Putamen (tissue), 1 donor: ENCODE data around the gene NXPH1.

Experiments used
- DNase-seq: peaks from one replicate; pipeline ENCODE4 v3.0.0-alpha.2; 2016; ENCODE audit warnings: low spot score

NXPH1 gene

DNA sequence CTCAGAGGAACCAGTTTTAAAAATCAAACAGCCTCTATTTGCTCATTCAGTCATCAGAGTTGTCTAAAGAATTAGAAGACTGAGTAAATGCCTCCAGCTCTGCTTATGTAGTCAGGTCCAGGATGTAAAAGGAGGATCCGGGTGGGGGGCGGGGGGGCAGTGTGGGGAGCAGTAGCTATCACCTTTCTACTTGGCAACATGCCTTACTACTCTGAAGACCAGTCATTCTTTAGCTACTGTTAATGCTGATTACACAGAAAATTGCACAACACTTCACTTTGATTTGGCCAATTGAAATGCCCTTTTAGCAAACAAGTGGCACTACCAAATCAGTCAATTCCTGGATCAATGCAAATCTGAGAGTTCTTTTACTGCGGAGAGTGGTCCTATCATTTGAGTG, 164.2 kb downstream of the NXPH1 start:
- DNase-seq, result no peak

DNA sequence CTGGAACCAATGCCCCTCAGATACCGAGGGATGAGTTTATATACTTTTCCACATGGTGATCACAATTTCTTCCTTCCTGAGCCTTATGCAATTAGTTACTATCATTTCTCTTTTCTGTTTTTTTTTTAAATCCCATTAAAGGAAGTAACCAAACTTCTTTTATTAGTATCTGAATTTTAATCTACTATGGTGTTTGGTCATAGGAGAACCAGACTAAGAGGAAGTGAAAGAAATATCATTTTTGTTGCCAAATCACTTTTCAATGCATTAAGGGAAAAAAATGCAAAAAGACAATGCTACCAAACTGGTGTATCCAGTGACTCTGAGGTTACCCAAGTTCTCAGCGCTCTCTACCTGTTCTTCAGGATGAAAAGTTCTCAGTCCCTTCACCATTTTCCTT, 167.7 kb downstream of the NXPH1 start:
- no peak for DNase-seq

DNA sequence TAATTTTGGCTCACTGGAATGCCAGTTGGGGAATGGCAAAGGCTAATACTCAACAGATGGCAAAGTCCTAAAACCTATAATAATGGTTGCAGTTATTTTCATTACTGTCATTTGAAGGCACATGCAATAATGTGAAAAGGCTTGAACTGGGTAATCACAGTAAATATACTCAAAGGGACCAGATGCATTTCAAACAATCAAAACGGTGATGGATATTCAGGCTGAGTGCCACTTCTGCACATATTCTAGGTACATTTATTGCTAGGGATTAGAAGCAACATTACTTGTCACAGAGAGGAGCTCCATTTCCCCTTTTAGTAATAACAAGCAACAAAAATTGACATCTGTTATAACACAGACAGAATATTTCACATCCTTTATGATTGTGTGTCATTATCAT, 171.8 kb downstream of the NXPH1 start:
- DNase-seq, result no peak

DNA sequence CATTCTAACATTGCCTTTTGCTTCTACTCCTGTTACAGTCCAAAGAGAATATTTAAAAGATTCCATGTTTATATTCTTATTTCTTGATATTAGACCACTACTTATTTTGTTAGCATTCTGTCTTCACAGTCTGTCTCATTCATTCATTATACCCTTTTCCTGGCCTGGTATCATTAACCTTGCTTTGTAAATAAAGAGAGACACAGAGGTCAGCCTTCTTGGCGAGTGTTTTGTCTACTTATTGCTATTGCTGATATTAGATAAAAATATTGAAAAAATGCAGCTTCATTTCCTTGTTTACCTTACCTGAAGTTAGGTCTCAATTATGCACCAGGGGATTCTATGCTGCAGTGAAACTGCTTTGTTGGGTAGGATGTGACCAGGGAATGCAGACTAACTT, 179.2 kb downstream of the NXPH1 start:
- no peak for DNase-seq

DNA sequence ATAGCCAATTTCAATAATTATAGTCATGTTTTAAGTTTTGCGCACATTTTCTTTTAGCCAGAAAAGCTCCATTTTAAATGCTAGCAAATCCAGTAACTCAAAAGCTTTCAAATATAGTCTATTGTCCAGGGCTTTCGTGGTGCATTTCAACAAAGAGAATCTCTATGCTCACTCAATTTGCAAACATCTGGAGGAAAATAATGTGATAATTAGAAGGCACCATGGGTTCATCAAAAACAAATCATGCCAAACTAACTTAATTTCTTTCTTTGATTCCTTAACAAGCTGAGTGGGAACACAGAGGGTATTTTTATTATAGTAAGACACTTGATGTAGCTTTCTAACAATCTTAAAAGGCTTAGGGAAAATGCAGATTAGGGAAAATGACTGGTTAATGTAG, 179.8 kb downstream of the NXPH1 start:
- DNase-seq, result no peak

DNA sequence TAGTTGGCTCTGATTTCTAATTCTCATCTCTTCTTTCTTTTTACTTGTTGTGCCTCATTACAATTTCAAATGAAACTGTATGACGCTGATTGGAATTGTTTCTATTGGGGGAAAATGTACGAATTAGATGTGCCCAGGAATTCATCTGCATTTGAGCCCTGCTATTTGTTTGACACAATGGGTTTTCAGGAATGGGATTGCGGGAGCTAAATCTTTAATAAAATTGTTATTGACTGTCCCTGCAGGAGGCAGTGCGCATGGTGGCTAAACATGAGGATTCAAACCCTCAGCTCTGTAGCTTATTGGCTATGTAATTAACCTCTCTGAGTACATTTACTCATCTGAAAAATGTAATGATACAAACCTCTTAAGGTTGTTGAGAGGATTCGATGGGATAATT, 181.6 kb downstream of the NXPH1 start:
- no peak for DNase-seq

DNA sequence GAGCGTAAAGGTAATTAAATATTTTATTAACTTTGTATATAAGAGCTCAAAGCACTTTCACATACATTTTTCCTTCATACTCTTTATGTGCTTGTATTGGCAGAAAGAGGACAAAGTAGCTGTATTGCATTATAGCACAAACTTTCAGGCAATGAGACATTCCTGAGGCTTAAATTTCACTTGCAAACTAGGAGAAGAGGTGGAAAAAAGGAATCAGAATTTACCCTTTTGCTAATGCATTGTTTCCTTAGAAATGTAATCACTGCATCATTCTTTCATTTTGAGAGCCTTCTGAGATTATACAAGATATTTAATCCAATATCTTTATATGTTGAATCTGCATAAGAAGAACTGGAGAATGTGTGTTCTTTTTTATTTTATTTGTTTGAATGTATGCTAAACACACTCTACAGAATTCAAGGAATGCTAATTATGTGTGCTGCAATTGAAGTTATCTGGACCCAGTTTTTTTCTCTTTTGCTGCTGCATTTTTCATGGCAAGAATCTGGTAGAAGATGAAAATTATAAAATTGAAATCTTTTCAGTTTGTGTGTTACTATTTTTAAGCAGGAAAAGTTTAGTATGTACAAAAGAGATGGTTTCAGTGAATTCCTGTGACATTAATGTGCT, 185.1 kb downstream of the NXPH1 start:
- no peak for DNase-seq

DNA sequence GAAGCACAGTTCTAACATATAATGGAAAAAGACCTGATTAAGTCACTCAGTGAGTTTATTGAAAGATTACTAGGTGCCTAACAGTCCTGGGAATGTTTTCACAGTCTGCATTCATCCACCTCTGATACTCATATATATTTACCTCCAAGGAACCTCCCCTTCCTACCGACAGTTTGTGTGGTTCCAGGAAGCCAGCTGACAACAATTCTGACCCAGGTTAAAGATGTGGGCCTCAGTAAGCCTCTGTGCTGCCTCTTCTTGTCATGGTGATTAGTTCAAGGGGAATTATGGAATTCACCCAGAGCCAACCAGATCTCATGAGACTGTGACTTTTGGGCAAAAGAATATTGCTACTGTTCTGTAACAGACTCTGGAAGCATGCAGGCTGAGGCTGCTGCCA, 186.8 kb downstream of the NXPH1 start:
- DNase-seq, result no peak

DNA sequence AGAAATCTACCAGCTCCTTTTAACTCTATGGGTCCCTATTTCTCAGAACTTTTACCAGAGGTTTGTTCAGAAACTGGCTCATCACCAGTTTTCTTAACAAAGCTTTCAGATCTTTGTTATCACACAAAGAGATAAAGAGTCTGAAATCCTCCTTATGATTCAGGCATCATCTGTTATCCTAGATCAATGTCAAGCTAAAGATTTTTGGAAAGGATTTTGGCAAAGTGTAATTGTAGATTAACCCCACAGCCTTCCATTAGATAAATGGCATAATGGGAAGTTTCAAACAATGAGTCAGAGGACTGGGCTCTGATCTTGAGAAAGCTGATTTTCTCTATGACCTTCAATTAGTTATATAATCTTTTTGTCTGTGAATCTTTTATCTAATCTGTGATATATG, 192.2 kb downstream of the NXPH1 start:
- DNase-seq, result no peak

DNA sequence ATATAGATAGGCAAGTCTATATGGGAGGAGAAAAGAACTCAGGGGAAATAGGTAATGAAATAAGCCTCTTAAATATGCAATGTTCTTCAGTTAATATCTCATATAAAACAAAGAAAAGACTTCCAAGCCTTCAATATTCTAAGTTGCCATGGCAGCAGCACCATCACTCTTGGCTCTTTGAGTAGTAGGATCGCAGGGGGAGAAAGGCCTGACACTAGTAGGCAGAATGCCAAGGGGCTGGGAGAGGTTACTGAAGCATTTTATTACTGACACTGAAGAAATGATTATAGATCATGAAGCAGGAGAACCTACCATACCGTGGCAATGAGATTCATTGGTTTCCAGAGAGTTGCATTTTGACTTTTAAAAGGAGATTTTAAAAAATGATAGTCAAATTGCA, 193.9 kb downstream of the NXPH1 start:
- DNase-seq, result no peak

DNA sequence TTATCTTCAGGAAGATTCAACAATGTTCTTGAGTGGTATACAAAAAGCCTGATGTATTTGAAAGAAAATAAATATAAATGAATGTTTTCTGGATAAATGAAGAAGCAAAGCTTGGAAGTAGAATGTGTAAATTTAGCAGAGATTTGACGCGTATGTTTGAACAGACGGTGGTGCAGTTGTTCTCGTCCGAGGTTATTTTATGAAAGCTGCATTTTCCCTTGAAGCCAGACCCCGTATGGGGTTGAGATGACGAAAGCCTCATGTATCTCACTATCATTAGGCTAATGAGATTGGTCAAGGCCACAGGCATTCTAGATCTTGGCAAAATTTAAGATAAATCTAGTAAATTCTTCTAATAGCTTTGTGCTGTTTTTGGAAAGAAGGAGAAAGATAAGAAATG, 195.2 kb downstream of the NXPH1 start:
- no peak for DNase-seq

DNA sequence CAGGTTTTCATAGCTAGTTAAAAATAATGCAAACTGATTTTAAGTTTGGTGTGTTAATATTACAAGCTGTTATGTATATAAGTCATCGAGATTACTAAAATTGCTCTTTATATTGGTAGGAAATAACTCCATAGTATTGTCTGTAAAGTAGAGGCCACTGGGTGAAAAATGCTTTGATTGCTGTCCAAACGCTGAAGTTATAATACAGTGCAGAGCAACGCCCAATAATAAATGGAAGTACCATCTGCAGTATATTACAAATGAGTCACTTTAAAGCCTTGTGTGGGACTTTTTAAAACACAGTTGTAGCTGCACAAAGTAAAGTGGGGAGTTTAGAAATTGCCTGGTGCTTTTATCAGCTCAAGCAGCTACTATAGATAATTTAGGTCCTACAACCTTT, 196.1 kb downstream of the NXPH1 start:
- DNase-seq, result no peak

DNA sequence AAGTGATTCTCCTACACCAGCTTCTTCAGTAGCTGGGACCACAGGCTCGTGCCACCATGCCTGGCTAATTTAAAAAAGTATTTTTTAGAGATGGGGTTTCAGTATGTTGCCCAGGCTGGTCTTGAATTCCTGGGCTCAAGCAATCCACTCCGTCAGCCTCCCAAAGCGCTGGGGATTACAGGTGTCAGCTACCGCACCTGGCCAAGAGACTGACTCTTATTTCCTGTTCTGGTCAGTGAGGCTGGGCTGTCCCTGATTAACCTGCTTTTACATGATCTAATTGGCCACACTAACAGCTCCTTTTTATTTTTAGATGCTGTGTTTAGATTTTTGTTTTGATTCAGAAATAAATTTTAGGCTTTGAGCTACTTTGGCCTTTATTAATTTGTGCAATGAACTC, 203.9 kb downstream of the NXPH1 start:
- DNase-seq, result no peak

DNA sequence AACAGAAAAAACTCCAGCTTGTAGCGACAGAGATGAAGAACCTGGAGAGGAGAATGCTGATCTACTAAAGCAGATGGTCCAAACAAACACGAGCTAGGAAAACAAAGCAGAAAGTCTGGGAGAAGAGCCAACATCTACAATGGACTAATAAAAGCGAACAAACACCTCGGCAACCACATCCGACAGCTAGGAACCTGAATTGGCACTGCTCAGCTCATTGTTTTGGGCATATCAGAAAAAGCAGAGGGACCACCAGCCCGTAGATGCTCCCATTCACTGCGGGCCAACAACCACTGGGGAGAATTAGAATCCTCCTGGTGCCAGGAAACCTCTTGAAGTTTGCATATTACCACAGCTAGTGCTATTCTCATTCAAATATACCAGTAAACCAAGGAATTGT, 204.7 kb downstream of the NXPH1 start:
- DNase-seq, result peak; percentile 9

DNA sequence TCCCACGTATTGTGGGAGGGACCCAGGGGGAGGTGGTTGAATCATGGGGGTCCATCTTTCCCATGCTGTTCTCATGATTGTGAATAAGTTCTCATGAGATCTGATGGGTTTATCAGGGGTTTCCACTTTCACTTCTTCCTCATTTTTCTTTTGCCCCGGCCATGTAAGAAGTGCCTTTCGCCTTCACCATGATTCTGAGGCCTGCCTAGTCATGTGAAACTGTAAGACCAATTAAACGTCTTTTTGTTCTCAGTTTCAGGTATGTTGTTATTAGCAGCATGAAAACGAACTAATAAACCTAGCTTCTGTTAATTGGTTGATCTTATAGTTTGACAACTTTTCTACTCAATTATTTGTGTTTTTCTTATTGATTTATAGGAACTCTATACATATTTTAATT, 206.3 kb downstream of the NXPH1 start:
- DNase-seq, result no peak

DNA sequence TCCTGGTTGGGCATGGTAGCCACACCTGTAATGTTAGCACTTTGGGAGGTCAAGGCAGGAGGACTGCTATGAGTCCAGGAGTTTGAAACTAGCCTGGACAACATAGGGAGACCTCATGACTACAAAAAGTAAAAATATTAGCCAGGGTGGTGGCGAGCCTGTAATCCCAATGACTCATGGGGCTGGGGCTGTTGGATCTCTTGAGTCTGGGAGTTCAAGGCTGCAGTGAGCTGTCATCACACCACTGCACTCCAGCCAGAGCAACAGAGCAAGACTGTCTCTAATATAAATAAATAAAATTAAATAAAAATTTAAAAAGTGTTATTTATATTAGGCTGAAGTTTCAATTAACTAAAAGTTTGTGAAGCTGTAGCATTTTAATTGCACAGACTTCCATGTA, 207.3 kb downstream of the NXPH1 start:
- DNase-seq, result no peak

DNA sequence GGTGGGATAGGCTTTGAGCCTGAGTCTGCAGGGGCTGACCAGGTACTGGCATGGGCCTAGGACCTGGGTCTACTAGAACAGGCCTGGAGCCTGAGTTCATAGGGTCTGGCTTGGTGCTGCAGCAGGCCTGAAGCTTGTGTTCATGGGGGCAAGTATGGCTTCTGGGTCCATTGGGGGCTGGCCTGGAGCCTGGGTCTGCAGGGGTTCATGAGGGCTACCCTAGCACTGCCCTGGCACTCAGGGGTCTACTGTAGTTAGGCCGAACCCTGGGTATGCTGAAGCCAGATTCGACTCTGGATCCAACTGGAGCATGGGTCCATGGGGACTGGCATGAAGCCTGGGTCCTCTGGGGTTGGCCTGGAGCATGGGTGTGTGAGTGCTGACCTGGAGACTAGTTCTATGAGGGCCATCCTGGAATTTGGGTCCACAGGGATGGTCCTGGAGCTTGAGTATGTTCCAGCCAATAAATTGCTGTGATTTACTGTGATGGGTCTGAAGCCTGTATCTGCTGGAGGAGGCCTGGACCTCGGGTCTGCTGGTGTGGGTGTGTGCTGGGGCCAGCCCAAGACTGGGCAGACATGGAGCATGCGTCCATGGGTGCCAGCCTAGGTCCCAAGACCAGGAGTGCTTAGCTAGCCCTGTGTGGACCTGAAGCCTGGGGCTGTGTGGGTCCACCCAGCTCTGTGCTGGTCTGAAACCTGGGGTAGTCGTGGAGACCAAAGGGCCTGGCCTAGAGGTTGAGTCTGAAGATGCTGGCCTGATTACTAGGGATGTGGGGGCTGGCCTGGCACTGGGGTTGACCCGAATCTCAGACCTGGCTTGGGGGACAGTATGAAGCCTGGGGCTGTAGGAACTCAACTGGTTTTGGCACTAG, 235.5 kb downstream of the NXPH1 start:
- DNase-seq, result no peak

DNA sequence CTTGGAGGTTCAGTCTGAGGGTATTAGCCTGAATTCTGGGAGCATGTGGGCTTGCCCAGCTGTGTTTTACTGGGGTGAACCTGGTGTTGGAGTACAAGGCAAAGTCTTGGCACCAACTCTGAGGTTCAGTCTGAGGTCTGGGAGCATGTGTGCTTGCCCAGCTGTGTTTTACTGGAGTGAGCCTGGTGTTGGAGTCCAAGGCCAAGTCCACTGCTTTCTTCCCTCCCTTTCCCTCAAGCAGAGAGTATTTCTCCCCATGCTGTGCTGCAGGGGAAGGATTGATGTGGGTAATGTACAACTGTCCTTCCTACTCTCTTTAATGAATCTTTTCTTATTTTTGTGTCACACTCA, 236.1 kb downstream of the NXPH1 start:
- no peak for DNase-seq

DNA sequence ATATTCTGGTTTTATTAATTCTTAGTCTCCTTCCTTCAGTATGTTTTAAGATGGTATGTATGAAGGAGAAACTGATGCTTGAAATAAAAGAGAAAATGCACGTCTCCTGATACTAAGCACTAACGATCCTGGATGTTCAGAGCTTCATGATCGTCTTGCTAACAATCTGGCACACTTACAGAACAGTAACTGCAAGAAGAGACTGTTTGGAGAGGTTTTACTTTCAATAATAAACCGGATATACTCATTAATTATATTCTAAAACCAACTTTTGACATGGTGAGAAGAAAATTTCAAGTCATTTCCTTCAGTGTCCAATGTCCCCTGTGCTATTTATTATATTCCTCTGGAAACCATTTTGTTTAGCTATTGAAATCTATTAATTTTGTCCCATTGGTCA, 251.0 kb downstream of the NXPH1 start:
- DNase-seq, result no peak

DNA sequence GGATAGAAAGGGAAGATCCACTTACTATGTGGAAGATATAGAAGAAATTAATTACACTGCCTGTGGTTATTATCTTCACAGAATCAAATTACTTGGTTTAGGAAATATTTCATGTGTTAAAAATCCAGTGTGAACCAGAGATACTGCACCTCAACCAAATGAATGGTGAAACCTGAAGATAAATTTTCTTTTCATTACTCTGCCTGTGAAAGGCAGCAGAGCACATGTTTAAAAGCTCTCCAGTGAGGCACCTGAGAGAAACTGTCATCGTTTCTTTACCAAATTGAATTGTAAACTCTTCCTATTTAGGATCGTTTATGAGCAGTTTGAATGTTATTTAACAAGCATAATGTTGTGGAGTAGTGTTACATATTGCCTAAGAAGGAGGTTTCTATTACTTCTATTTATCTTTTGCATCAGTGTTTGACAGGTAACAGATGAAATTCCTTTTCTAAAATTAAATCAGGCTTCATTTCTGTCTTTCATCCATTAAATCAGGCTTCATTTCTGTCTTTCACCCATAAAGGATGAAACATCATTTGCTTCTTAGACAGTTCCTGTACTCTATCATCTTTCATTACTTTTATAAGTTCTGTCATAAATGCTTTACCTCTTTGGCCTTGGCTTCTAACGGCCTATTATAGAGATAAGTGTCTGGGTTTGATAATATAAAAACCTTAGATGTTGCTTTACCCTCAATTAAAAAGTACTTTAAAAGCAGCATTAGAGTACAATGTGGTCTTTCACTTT, 266.6 kb downstream of the NXPH1 start:
- no peak for DNase-seq

DNA sequence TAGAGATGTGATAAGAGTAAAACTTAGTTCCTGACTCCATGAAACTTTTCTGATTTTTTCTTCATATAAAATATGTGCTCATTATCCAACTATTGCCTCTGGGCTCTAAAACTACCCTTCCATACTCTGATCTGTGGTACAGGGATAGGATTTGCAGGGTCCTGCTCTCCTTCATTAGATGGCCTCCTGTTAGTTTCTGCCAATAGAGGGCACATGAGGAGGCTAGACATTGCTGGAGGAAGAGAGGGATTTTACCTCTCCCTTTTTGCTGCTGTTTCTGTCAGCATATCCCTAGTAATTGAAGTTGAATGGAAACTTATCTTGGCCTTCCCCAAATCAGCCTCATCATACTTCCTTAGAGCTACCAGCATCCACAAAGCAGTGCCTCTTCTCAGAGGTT, 269.4 kb downstream of the NXPH1 start:
- DNase-seq, result no peak

DNA sequence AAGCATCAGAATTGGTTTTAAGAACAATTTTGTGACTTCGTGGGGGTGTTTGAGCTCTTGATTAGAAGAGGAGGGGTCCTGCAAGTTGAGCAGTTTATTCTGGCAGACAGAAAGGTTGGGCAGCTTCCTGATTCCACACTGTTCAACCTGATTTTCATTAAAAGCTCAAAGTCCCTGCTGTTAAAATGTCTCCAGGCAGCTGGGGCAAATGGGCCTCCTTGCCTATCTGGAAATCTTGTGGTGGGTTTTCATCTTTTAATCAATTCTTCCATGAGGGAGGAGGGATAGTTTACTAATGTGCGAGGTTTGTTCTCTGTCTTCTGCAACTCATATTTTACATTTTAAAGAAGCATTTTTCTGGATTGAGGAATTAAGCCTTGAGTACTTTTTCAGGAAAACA, 276.7 kb downstream of the NXPH1 start:
- no peak for DNase-seq

DNA sequence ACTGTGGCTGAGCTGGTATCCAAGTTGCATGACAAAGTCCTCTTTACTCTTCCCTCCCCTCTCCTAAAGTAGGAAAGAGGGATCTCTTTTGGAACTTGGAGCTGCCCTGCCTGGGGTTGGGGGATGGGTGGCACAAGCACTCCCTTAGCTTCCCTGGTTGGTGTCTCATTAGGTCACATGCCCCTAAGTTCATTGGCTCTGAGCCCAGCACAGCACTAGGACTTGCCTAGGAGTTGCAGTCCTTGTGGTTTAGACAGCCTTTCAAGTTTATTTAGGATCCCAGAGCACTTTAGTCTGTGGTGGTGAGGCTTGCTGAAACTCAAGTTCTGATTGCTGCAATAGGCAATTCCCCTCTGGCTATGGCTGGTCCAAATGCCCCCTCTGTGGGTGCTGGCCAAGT, 281.4 kb downstream of the NXPH1 start:
- no peak for DNase-seq
